GM10248 (cell line): Measurements from ENCODE around the gene POMT1.

Source experiments
- CTCF ChIA-PET: fragments of 300-600 bp; sonication (Branson Sonifier 250); formaldehyde crosslinking; extraction: SDS; loops from one replicate; lab custom pipeline; 2021; ENCODE audit warnings: antibody characterized with exemption; lab: Yijun Ruan, JAX
- POLR2A ChIA-PET: fragments of 350-650 bp; sonication (Branson Sonifier 250); formaldehyde crosslinking; extraction: SDS; loops from one replicate; lab custom pipeline; 2020; ENCODE audit warnings: antibody characterized with exemption; lab: Yijun Ruan, JAX
- DNase-seq: peaks from one replicate; pipeline ENCODE4 v3.0.0; 2012; ENCODE audit errors: extremely low spot score
- TF ChIP-seq, protein P1 (sequence below): IDR thresholded peaks from 2 replicates; pipeline ENCODE4 v1.5.1; 2012; ENCODE audit warnings: mild to moderate bottlenecking, low read depth; ENCODE audit errors: extremely low read depth, missing control alignments, control extremely low read depth

The POMT1 gene

GRCh38 chr9:131525643-131526565 lies 23.2 kb downstream of the POMT1 start:
- ChIA-PET POLR2A (no interaction called here), CTCF (no interaction called here)
- DNase-seq: no peak
- TF ChIP-seq, protein P1, sequence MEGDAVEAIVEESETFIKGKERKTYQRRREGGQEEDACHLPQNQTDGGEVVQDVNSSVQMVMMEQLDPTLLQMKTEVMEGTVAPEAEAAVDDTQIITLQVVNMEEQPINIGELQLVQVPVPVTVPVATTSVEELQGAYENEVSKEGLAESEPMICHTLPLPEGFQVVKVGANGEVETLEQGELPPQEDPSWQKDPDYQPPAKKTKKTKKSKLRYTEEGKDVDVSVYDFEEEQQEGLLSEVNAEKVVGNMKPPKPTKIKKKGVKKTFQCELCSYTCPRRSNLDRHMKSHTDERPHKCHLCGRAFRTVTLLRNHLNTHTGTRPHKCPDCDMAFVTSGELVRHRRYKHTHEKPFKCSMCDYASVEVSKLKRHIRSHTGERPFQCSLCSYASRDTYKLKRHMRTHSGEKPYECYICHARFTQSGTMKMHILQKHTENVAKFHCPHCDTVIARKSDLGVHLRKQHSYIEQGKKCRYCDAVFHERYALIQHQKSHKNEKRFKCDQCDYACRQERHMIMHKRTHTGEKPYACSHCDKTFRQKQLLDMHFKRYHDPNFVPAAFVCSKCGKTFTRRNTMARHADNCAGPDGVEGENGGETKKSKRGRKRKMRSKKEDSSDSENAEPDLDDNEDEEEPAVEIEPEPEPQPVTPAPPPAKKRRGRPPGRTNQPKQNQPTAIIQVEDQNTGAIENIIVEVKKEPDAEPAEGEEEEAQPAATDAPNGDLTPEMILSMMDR: no peak

GRCh38 chr9:131528186-131528585 lies 25.5 kb downstream of the POMT1 start:
- ChIA-PET CTCF (no interaction called here), POLR2A (no interaction called here)
- TF ChIP-seq, protein P1: no peak
- no peak for DNase-seq

GRCh38 chr9:131528886-131529505 lies 26.3 kb downstream of the POMT1 start:
- ChIA-PET POLR2A (no interaction called here), CTCF (no interaction called here)

DNA sequence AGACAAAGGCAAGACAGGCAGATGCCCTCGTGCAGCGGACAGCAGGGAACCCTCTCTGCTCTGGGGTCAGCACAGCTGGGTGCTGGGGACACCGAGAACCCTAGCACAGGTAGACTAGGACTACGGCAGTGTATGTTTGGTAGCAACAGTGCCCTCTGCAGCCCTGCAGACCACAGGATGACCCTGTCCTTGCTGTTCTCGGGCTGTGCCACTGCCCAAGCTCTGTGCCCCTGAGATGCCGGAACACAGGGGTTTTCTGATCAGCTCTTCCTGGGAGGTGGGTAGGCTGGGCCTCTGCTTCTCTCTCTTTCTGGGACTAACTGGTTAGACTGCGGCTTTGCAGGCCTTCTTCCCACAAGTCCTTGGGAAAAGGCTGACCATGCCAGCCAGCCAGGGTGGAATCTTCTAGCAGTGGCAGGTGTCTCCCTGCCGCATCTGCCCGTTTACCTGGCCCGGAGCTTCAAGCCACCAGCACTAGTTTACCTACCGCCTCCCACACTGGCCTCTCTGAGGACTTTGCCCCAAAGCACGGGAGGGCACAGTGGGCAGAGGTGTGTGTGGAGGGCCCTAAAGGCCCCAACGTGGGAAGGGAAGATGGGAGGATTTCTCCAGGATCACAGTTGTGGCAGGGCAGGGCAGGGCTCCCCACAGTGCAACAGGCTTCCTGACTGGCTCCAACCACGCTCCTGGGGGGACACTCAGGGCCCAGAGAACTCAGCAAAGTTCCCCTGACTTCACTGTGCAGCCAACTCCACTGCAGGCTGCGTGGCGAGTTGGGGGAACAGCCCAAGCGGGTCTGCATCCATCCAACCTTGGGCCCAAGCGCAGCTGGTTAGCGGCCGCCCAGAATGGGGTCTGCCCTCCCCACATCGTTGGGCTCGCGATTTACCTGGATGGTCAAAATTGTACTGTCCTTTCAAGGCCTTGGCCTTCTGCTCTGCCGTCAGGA lies 27.2 kb downstream of the POMT1 start:
- ChIA-PET POLR2A (no interaction called here), CTCF (no interaction called here)
- no peak for DNase-seq
- TF ChIP-seq, protein P1: no peak

More at GRCh38 chr9:131528886-131529505, 26.3 kb downstream of the POMT1 start:
- DNase-seq: no peak
- TF ChIP-seq, protein P1: no peak

DNA sequence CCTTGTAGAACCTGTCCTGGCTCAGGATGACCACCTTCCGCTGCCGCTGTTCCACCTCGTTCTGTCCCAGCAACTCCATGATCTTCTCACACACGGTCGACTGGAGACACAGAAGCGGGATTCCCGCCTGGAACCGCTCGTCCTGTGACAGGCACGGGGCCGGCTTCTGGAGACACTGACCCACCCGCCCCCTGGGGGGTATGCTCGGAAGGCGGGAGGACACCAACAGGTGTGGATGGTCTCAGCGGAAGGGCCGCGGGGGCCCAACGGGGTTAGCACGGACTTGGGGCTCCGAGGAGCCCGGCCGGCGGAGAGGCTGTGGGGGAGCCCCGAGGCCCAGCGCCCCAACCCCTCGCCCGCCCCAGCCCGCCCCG lies 27.8 kb downstream of the POMT1 start:
- ChIA-PET CTCF (no interaction called here), POLR2A (no interaction called here)
- DNase-seq: peak; percentile 50
- TF ChIP-seq, protein P1: peak; percentile 5

DNA sequence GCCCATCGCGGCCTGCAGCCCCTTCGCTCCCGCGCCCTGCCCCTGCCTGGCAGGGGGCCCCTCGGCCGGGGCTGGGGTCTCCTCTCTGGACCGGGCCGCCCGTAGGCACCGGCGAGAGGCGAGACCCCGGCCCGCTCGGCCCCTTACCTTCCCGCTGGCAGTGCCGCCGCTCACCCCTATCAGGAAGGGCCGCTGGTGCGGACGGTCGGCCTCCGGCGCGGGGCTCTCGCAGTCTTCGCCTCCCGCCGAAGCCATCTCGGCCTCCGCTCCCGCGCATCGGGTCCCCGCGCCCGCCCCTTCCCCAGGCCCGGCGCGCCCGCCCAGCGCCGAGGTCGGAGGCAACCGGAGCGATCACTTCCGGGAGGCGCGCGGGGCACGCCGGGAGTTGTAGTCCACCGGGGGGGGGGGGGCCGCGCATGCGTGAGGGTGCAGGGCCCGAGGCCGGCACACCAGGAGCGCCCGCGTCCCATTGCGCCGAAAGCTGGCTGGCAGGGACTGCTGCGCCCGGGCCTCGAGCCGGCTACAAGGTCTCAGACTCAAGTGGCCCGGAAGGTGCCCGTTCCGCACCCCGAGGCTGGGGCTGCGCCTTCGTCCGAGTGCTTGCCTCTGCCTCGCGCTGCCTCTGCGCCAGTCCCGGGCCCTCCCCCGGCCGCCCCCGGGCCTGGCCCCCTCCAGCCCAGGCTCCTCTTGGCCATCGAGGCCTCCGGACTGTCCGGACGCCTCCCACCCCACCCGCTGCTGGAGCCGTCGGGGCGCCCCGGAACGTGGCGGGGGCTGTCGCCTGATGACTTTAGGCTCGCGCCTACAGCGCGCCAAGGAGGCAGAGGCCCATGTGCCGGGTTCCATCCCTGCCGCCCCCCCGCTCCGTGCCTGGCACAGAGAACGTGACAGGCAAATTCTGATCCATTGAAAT lies 28.5 kb downstream of the POMT1 start, which contains the start of gene UCK1:
Gene UCK1 (minus strand): TSS at position 344 of the 913 bp plus-strand sequence. CDS start 89 bp downstream, at position 255.
- TF ChIP-seq, protein P1: no peak
- ChIA-PET POLR2A (no interaction called here), CTCF (no interaction called here)
- DNase-seq: peak; percentile 99
